Motor neuron (in vitro differentiated cells): Measurements from ENCODE around the gene EVC. TPM values are rescaled to one million over a fixed set of nuclear protein-coding genes. Genes with fewer than 3 reads are reported as not detected.
"Not testable (repeated sequence)": the region's sequence is repeated elsewhere in the genome, so short reads cannot be mapped to it uniquely, and the experiment has no call there.

Experiments used
- ATAC-seq, 8 experiments: fragments of 200-7000 bp; cut with Tn5 transposase; replicated peaks in 6 of 8; 2 replicates each; pipeline ENCODE4 v1.8.0; 2021; ENCODE audit warnings: mild to moderate bottlenecking in 8 of 8, moderate library complexity in 8 of 8
- H3K27ac ChIP-seq, 2 donors: fragments of 250-450 bp; sonication (Bioruptor Pico); 2 replicates each; pipeline ENCODE4 v1.9.0; 2021; ENCODE audit warnings: antibody characterized with exemption in 2 of 2, mild to moderate bottlenecking in 2 of 2, moderate library complexity in 1 of 2
- H3K4me1 ChIP-seq, 2 donors: fragments of 250-450 bp; sonication (Bioruptor Pico); replicated peaks in 1 of 2; 2 replicates each; pipeline ENCODE4 v1.6.1; 2021; ENCODE audit warnings: antibody characterized with exemption in 2 of 2, mild to moderate bottlenecking in 2 of 2, moderate library complexity in 1 of 2
- H3K4me3 ChIP-seq, 5 donors: fragments of 250-450 bp; sonication (Bioruptor Pico); 2 replicates each; pipeline ENCODE4 v1.9.0; 2021; ENCODE audit warnings: antibody characterized with exemption in 5 of 5, mild to moderate bottlenecking in 5 of 5, moderate library complexity in 4 of 5
- WGBS, 10 experiments: fragments of 450-650 bp; shearing (Covaris generic); methylation state at CpG; one replicate each; pipeline ENCODE4 v1.0.0; 2022; 5-methylcytosine and 5-hydroxymethylcytosine counted together
- in situ Hi-C, 9 experiments: fragments of 400-800 bp; cut with MboI; loops; one replicate each; pipeline ENCODE4 v1.15.0; 2021; ENCODE audit warnings: low sequenced_read_pairs in 9 of 9, low pct_unique_long_range_greater_than_20kb in 2 of 9; ENCODE audit not compliant: unreplicated experiment in 9 of 9
- total RNA-seq, 8 experiments: library from RNA; unstranded; fragments of 300-600 nt; gene quantifications; 2 replicates each; pipeline versions ENCODE4 v1.2.3 to v1.2.4, GENCODE V29; 2022

EVC gene
- total RNA-seq, 8 experiments from 2014 or later: 2.1 to 26.4 (median 7.7) TPM

GRCh38 chr4:5837483-5837882 is 126.5 kb downstream of the EVC start:
- H3K4me1 ChIP-seq, H3K27ac ChIP-seq, H3K4me3 ChIP-seq, in situ Hi-C loops, ATAC-seq: not testable (repeated sequence)
- WGBS, 10 experiments: 64 to 99% (median 90%) methylated on average over 2 to 6 of the region's 6 CpGs; no CpG with 5 or more reads in 1 of the 10 experiments

DNA sequence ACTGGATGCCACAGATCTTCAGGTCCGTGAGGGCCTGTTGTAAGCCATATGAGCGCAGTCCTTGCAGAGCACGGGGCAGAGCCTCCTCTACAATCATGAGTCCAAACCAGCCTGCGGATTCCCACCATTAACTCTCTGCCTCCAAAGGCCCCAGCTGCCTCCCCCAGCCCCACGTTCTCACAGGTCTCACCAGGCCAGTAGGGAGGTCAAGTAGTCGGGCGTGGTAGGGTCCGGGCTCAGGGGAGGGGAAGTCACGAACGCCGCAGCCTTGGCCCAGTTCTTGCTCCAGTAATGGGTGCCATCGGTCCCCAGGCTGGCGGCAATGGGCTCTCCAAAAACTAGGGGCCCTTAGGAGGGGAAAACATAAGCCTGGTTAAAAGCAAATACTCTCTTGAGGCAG is 128.3 kb downstream of the EVC start:
- H3K27ac ChIP-seq: no peak overlapping the region
- in situ Hi-C loops: no loop called here
- WGBS, 10 experiments: 78 to 100% (median 95%) methylated on average over 1 to 6 of the region's 13 CpGs; no CpG with 5 or more reads in 5 of the 10 experiments
- no peaks in the 10 kb centered on the region for H3K4me1 ChIP-seq
- H3K4me3 ChIP-seq: no peak overlapping the region
- peak in 4 of 8 experiments; percentile 11 to 33 (median 21) for ATAC-seq

DNA sequence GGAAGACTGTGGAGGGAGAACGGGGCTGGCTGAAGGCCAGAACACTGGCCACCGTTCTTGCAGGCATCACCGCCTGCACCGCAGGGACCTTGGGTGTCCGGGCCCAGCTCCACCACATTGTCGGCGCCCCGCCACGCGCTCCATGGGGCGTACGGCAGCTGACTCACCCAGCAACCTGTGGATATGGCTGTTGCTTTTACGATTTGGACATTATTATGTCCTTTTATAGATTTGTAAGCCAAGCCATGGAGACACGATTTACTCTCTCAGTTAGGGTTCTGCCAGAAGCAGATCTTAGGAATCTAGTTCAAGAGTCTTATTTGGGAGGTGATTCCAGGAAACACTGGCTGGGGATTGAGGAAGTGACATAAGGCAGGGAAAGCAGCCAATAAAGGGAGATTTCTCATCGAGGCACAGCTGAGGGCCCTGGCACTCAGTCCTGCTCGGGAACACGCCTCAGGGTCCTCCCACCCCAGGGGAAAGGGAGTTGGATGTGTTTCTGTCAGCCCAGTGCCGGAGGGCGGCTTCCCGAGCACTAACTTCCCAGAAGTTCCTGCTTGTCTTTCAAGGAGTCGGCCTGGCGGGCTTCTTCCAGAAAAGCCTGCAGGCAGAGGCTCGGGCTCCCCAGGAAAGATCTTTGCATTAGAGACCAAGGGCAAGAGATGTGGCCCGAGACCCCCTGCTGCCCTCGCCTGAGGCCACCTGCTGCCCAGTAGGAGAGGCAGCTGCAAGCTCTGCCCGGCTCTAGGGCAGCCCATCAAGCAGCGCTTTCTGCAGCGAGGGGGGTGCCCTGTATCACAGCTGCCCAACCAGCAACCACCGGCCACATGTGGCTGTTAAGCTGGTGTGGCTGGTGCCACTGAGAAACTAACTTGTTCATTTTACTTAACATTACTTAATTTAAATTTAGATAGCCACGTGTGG is 129.0 kb downstream of the EVC start:
- no peak overlapping the region for H3K4me3 ChIP-seq
- ATAC-seq: peak in 3 of 8 experiments; percentile 74 to 95 (median 95)
- H3K27ac ChIP-seq: no peak overlapping the region
- in situ Hi-C loops: no loop called here
- WGBS, 10 experiments: 10 to 100% (median 90%) methylated on average over 2 to 25 of the region's 30 CpGs; no CpG with 5 or more reads in 1 of the 10 experiments
- no peaks in the 10 kb centered on the region for H3K4me1 ChIP-seq

GRCh38 chr4:5842456-5842855 is 131.5 kb downstream of the EVC start:
- Histone ChIP-seq H3K4me1 (no peaks in the 10 kb centered on the region), H3K27ac (no peak overlapping the region), H3K4me3 (no peak overlapping the region)
- WGBS, 10 experiments: 57 to 100% (median 82%) methylated on average over 1 to 2 of the region's 4 CpGs; no CpG with 5 or more reads in 6 of the 10 experiments
- no peak for ATAC-seq
- in situ Hi-C loops: no loop called here

DNA sequence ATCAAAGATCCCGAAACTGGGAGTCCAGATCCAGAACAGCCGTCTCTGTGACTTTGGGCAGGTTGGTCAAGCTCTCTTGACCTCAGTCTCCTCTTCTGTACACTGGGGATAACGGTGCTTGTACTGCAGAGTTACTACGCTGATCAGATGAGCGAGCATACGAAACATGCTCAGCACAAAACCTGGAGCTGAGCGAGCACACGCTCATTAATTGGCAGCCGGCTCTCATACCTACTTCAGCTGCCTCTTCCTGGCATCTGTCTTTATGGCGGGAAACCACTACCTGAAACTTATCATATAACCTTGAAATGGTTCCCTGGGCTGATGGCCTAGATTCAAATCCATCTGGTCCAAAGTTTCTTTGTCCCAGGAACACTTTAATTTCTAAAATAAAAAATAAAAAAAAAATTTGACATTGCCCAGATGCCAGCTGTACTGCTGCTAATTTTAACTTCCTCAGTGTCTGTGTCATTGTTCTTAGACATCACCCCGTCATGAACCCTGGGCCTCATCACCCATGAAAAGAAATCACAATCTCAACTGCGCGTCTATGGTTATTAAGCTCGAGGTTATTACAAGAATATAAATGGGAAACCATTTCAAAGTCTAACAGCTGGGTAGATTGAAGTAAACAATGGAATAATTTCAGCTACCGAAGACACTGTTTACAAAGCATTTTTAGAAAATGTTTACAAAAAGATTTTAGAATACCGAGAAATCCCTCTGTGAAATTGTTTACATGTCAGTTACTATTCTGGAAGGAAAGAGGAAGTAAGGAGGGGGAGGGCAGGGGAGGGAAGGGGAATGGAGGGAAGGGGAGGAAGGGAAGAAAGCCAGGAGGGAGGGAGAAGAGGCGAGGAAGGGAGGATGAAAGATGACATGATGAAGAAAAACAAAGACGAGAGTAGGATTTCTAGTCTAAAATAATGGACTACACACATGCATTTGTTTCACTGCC is 132.9 kb downstream of the EVC start:
- no peak overlapping the region for H3K27ac ChIP-seq
- in situ Hi-C loops: no loop called here
- H3K4me1 ChIP-seq: no peaks in the 10 kb centered on the region
- no peak overlapping the region for H3K4me3 ChIP-seq
- WGBS, 10 experiments: 18 to 98% (median 85%) methylated on average over 4 to 14 of the region's 18 CpGs; no CpG with 5 or more reads in 1 of the 10 experiments
- no peak for ATAC-seq

DNA sequence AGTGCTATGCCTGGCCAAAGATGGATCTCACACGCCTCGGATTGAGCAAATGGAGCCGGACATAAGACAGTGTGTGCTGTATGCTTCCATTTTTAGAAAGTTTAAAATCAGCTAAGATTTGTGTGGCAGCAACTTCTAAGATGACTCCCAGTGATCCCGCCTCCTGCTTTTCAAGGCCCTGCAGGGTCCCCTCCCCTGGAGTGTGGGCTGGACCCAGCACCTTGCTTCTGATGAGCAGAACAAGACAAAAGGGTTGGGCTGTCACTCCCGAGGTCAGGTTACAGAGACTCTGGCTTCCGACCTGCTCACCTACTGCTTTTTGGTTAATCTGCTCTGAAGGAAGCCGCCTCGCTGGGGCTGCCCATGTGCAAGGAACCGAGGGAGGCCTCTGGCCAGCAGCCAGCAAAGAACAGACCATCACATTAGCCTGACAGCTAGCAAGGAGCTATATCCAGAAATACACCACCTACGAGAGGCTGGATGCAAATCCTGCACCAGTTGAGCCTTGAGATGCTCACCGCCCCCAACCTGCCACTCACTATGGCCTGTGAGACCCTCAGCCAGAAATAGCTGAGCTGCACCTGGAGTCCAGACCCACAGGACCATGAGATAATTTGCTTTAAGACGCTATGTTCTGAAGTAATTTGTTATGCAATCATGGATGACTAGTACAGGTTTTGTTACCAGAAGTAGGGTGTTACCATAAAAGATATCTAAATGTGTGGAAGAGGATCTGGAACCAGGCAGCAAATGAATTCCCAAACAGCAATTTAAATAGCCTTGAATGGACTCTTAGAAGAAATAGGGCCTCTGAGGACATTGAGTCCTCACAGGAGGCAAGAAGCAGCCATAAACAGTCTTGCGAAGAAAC is 134.3 kb downstream of the EVC start:
- no peak overlapping the region for H3K4me3 ChIP-seq
- in situ Hi-C loops: no loop called here
- ATAC-seq: peak in 1 of 8 experiments; percentile 49
- H3K4me1 ChIP-seq: no peaks in the 10 kb centered on the region
- WGBS, 10 experiments: 32 to 100% (median 81%) methylated on average over 1 to 9 of the region's 13 CpGs; no CpG with 5 or more reads in 1 of the 10 experiments
- H3K27ac ChIP-seq: no peak overlapping the region

- H3K4me3 ChIP-seq: no peak overlapping the region
- 8 to 100% (median 77%) methylated on average over 1 to 3 of the region's 4 CpGs; no CpG with 5 or more reads in 2 of the 10 experiments for WGBS, 10 experiments
- peaks cover 9 to 11% of the 10 kb centered on the region in 2 donors for H3K4me1 ChIP-seq
- ATAC-seq: peak in 2 of 8 experiments; percentile 87 to 93
- no peak overlapping the region for H3K27ac ChIP-seq
- in situ Hi-C loops: no loop called here
These were observed 140.8 kb downstream of the EVC start for GRCh38 chr4:5851637-5852301.

DNA sequence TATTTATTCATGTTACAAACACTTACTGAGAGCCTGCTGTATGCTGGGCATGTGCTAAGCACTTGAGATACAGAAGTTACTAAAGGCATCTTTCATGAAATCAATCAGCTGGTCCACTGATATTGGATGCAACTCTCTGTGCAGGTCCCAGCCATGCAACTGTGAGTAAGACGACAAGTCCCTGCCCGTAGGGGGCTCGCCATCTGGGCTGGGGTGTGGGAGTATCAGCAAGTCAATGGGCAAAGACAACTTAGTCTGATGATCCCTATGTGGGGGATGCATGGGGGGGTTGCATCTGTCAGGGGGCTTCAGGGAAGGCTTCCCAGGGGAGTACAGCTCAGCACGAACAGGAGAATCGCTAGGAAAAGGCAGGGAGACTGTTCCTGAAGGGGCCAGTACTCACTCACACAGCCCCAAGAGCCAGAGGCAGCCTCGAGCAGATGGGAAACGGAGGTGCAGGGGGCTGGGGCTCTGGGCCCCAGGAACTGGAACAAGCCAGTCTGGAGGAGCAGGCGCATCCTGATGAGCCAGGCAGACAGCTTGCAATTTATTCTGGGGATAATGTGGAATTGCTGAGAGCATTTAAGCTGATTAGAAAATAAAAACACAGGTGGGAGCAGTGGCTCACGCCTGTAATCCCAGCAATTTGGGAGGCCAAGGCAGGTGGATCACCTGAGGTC is 141.7 kb downstream of the EVC start:
- peak in 5 of 8 experiments; percentile 89 to 100 (median 96) for ATAC-seq
- Histone ChIP-seq H3K4me1 (peaks cover 9 to 11% of the 10 kb centered on the region in 2 donors), H3K27ac (peak overlapping the region; percentile 10 to 65), H3K4me3 (no peak overlapping the region)
- WGBS, 10 experiments: 57 to 90% (median 62%) methylated on average over 2 to 8 of the region's 9 CpGs; no CpG with 5 or more reads in 6 of the 10 experiments
- in situ Hi-C loops: no loop called here

DNA sequence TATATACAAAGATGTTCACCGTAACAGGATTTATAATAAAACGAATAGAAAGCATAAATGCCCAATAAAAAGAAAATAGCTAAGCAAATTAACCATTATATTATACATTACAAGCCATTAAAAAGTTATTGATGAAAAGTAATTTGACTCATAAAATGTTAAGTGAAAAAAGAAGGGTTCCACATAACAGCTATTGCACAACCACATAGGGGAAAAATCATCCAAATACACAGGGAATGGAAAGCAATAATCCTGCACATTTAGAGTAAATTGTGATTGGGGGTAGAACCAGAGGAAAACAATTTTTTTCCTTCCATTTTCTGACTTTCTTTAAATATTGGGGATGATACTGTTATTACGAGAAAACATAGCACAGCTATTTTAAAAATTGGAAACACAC is 143.9 kb downstream of the EVC start:
- no peak for ATAC-seq
- Histone ChIP-seq H3K4me3 (no peak overlapping the region), H3K4me1 (peaks cover 9 to 11% of the 10 kb centered on the region in 2 donors), H3K27ac (no peak overlapping the region)
- WGBS, 10 experiments: 42 to 100% (median 91%) methylated on average over 2 to 3 of the region's 3 CpGs
- in situ Hi-C loops: no loop called here

GRCh38 chr4:5856362-5856761 is 145.4 kb downstream of the EVC start:
- H3K4me3 ChIP-seq, ATAC-seq, in situ Hi-C loops, H3K27ac ChIP-seq: not testable (repeated sequence)
- 63 to 100% (median 85%) methylated on average over 1 to 3 of the region's 3 CpGs; no CpG with 5 or more reads in 2 of the 10 experiments for WGBS, 10 experiments
- H3K4me1 ChIP-seq: peaks cover 9 to 11% of the 10 kb centered on the region in 2 donors

DNA sequence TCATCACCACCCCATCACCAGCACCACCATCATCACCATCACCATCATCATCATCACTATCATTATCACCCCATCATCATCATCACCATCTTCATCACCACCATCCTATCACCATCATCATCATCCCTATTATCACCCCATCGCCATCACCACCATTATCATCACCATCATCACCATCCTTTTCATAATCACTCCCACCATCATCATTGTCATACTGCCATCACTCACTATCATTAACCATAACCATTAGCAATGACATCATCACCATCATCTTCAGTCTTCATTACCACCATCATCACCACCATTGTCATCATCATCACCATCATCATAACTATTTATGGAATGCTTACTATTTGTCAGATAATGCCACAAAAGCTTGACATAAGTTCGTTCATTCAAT is 146.2 kb downstream of the EVC start:
- H3K27ac ChIP-seq: no peak overlapping the region
- WGBS, 10 experiments: 7 to 100% (median 89%) methylated on average over 1 to 2 of the region's 2 CpGs; no CpG with 5 or more reads in 1 of the 10 experiments
- no peak overlapping the region for H3K4me3 ChIP-seq
- peaks cover 9 to 11% of the 10 kb centered on the region in 2 donors for H3K4me1 ChIP-seq
- in situ Hi-C loops: no loop called here
- ATAC-seq: no peak
